NCI-H2227 (cell line): Measurements from ENCODE around the gene GSTK1.
"Not testable (repeated sequence)": the region's sequence is repeated elsewhere in the genome, so short reads cannot be mapped to it uniquely, and the experiment has no call there.

ENCODE experiments used
- DNase-seq: peaks from one replicate; lab custom pipeline; 2025; ENCODE audit not compliant: unreplicated experiment; lab: John Stamatoyannopoulos, UW

The GSTK1 gene

GRCh38 chr7:143238289-143238980, 24.8 kb upstream of the GSTK1 start:
- no peak for DNase-seq

GRCh38 chr7:143239813-143240212, 23.4 kb upstream of the GSTK1 start:
- no peak for DNase-seq

DNA sequence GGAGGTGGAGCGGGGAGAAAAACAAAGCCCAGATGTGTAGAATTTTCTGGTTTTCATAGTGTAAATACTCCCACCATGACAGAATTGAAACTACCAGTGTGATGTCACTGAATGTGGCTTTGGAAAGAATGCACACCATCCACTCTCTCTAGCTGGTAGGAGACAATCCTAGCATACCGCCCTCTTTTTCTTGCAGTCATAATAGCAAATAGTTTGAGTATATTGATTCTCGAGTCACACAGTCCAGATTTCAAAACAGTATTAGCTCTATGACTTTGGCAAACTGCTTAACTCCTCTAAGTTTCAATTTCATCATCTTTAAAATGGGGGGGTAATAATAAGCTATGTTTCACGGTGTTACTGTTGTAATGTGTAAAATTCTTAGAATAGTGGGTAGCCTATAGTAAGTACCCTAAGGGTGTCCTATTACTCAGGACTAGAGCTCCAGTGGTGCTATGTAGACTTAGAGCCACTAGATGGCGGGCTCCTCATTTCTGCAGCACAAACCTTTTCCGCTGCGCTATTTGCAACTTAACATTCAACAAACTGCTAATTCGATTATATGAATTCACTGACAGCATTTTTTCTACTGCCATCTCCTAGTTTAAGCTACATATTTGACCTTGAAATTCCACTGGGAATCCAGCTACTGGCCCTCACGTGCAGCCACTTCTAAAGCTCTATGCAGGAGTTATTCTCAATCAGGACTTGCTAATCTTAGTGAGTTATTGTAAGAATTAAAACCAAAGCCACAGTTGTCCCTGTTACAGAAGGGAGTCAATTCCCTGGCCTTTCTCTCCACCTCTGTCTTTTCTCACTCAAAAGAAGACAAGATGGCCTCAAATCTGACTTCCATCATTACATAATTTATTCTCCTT, 22.7 kb upstream of the GSTK1 start:
- DNase-seq: peak; percentile 71

- no peak for DNase-seq
Measured at GRCh38 chr7:143242306-143242705, 20.9 kb upstream of the GSTK1 start.

DNA sequence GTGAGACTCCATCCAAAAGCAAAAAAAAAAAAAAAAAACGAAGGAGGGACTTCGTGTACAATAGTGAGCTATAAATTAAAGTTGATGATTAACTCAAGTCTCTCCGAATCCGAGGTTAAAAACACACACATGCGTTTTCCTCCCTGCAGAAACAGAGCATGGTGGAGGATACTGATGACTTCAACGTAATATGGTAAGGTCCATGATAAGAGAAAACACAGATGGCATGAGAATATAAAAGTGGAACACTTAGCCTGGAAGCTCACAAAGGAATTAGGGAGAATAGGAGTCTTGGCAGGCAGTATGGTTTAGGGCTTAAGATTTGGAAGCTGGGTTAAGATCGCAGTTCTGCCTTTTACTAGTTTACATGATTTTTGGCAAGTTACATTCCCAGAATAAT, 20.1 kb upstream of the GSTK1 start:
- no peak for DNase-seq

- no peak for DNase-seq
Measured at GRCh38 chr7:143243614-143244013, 19.6 kb upstream of the GSTK1 start.

- DNase-seq: no peak
Measured at GRCh38 chr7:143244321-143244720, 18.9 kb upstream of the GSTK1 start.

- no peak for DNase-seq
Measured at GRCh38 chr7:143245123-143245522, 18.1 kb upstream of the GSTK1 start.

DNA sequence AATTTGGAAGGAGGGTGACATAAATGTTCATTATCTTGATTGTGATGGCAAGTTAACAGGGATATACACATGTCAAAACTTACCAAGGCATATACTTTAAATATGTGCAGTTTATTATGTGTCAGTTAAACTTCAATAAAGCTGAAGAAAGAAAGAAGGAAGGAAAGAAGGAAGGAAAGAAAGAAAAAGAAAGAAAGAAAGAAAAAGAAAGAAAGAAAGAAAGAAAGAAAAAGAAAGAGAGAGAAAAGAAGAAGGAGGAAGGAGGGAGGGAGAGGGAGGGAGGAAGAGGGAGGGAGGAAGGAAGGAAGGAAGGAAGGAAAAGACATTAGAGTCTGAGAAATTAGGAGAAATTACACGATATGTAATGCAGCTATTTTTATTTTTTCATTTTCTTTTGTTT, 15.9 kb upstream of the GSTK1 start:
- DNase-seq: no peak

- DNase-seq: no peak
Measured at GRCh38 chr7:143248761-143249354, 14.4 kb upstream of the GSTK1 start.

- DNase-seq: no peak
Measured at GRCh38 chr7:143250199-143250598, 13.0 kb upstream of the GSTK1 start.

DNA sequence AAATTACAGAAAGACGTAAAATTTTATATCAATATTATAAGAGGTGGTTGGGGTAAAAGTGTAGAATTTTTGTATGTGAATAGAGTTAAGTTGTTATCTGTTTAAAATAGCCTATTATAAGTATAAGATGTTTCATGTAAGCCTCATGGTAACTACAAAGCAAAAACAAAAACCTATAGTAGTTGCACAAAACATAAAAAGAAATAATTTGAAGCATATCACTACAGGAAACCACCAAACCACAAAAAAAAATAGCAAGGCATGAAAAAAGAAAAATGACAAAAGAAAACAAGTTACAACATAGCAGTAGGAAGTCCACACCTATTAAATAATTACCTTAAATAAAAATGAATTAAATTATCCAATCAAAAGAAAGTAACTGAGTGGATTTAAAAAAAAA, 12.4 kb upstream of the GSTK1 start:
- DNase-seq: no peak

- DNase-seq: no peak
Measured at GRCh38 chr7:143252006-143252405, 11.2 kb upstream of the GSTK1 start.

GRCh38 chr7:143255564-143255963, 7.7 kb upstream of the GSTK1 start:
- no peak for DNase-seq

- no peak for DNase-seq
Measured at GRCh38 chr7:143256325-143256724, 6.9 kb upstream of the GSTK1 start.

DNA sequence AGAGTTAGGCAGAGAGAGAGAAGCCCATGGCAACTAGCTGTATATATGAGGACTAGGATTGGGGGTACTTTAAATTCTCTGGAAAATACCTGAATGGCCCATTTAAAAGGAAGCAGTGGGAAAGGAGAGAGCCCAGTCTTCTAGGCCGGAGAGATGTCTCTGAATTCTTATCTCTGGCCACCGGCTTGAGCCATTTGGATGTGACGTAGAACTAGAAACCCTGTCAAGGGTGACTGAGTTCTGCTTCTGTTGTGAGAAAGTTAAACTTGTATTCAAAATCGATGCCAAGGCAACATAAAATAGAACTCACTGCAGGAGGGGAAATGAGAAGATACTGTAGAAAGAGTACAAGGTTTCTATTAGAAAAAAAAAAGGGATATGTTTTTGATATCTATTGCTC, 6.3 kb upstream of the GSTK1 start:
- no peak for DNase-seq

DNA sequence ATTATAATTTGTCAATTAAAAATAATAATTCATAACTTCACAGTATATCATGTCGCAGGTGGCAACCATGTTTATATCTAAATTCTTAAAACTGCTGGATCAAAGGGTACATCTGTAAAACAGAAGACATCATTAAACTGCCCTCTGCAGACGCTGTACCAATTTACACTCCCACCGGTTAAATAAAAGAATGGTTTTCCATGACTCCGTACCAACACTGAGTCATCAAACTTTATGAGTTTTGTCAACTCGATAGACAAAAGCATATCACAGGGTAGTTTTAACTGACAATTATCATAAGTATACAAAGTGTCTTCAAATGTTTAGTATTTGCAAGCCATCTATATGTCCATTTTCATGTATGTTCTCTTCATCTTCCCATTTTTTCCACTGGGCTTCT, 5.7 kb upstream of the GSTK1 start:
- DNase-seq: no peak

GRCh38 chr7:143258831-143259230, 4.4 kb upstream of the GSTK1 start:
- DNase-seq: no peak

- no peak for DNase-seq
Measured at GRCh38 chr7:143259765-143260164, 3.5 kb upstream of the GSTK1 start.

- no peak for DNase-seq
Measured at GRCh38 chr7:143261901-143262300, 1.3 kb upstream of the GSTK1 start.

- not testable (repeated sequence) for DNase-seq
Measured at GRCh38 chr7:143264196-143264568, 941 bp downstream of the GSTK1 start.

GRCh38 chr7:143265017-143265693, 1.9 kb downstream of the GSTK1 start:
- DNase-seq: no peak
